Coronary artery (tissue), 2 donors: ENCODE results near the gene RASGRF2.
A peak's percentile ranks its signal among the peaks of the same experiment; 100 is the strongest.

ENCODE experiments used
- DNase-seq: peaks from one replicate; pipeline ENCODE4 v3.0.0-alpha.2; 2017; ENCODE audit warnings: low spot score
- H3K27ac ChIP-seq, 2 donors: fragments of 200-600 bp; sonication (generic); one replicate each; pipeline ENCODE4 v1.5.1; 2016 to 2019
- H3K4me3 ChIP-seq: fragments of 200-600 bp; sonication (generic); 2 replicates; pipeline ENCODE4 v1.5.1; 2016; ENCODE audit warnings: mild to moderate bottlenecking, moderate library complexity
- CTCF ChIP-seq: fragments of 200-600 bp; sonication (generic); IDR thresholded peaks from one replicate; pipeline ENCODE4 v1.5.1; 2019; ENCODE audit warnings: antibody characterized with exemption

Gene RASGRF2

GRCh38 chr5:81189875-81190498 lies 229.8 kb downstream of the RASGRF2 start:
- TF ChIP-seq CTCF = no peak
- no peak overlapping the region for H3K4me3 ChIP-seq
- H3K27ac ChIP-seq = no peak overlapping the region
- DNase-seq = no peak

- no peak for TF ChIP-seq CTCF
- DNase-seq = no peak
- Histone ChIP-seq H3K4me3 (no peak overlapping the region), H3K27ac (no peak overlapping the region)
Measured at GRCh38 chr5:81191726-81192372, 231.7 kb downstream of the RASGRF2 start.

- no peak for DNase-seq
- H3K27ac ChIP-seq = no peak overlapping the region
- no peak overlapping the region for H3K4me3 ChIP-seq
- no peak for TF ChIP-seq CTCF
Measured at GRCh38 chr5:81192373-81192750, 232.2 kb downstream of the RASGRF2 start.

GRCh38 chr5:81194633-81195334 lies 234.6 kb downstream of the RASGRF2 start:
- H3K27ac ChIP-seq = no peak overlapping the region
- DNase-seq = peak; percentile 80
- no peak overlapping the region for H3K4me3 ChIP-seq

GRCh38 chr5:81195335-81195929 lies 235.3 kb downstream of the RASGRF2 start:
- no peak for TF ChIP-seq CTCF
- DNase-seq = no peak
- no peak overlapping the region for H3K4me3 ChIP-seq
- H3K27ac ChIP-seq = no peak overlapping the region

More at GRCh38 chr5:81194633-81195334, 234.6 kb downstream of the RASGRF2 start:
- peak; percentile 87 for TF ChIP-seq CTCF

- no peak overlapping the region for H3K27ac ChIP-seq
- no peak for TF ChIP-seq CTCF
- DNase-seq = no peak
Measured at GRCh38 chr5:81202655-81203054, 242.5 kb downstream of the RASGRF2 start.

More at GRCh38 chr5:81202655-81203054, 242.5 kb downstream of the RASGRF2 start:
- H3K4me3 ChIP-seq = no peak overlapping the region
